ENCODE data around the gene TEDC2. TPM values are rescaled to one million over a fixed set of nuclear protein-coding genes. Genes with fewer than 3 reads are reported as not detected.
"Not testable (repeated sequence)": the region's sequence is repeated elsewhere in the genome, so short reads cannot be mapped to it uniquely, and the experiment has no call there.

The TEDC2 gene
- total and polyA plus RNA-seq, 5 donors from 2014 or later = 0.41 to 1.4 (median 0.67) TPM; not detected in 2

- H3K27ac ChIP-seq (ENCODE audit: insufficient read depth, low read length, poor library complexity, severe bottlenecking) = no peak overlapping the region
- peaks cover 4 to 23% (median 13%) of the 10 kb centered on the region in 4 donors for H3K4me1 Mint-ChIP-seq
- no peak overlapping the region for H3K27ac Mint-ChIP-seq
- H3K9me3 ChIP-seq (ENCODE audit: control insufficient read depth in 2 of 2, low read length in 2 of 2) = no peaks in the 10 kb centered on the region
- H3K4me3 ChIP-seq (ENCODE audit: low read depth, low read length) = no peak overlapping the region
- H3K36me3 Mint-ChIP-seq = peaks cover 6% of the 10 kb centered on the region
- ATAC-seq (ENCODE audit: low read depth in 2 of 2) = no peak
- peak overlapping the region in 1 of 4 donors; percentile 51 for H3K4me3 Mint-ChIP-seq
- no peak for DNase-seq
- H3K27me3 ChIP-seq (ENCODE audit: control insufficient read depth, insufficient read depth, low read length) = no peaks in the 10 kb centered on the region
- H3K4me1 ChIP-seq (ENCODE audit: control insufficient read depth, insufficient read depth, low read length, poor library complexity, severe bottlenecking) = peaks cover 20% of the 10 kb centered on the region
- no peaks in the 10 kb centered on the region for H3K27me3 Mint-ChIP-seq
- H3K9me3 Mint-ChIP-seq = peaks cover 0 to 1% (median 0%) of the 10 kb centered on the region in 7 donors
- peaks cover 6% of the 10 kb centered on the region for H3K36me3 ChIP-seq (ENCODE audit: control insufficient read depth, insufficient read depth, low read length)
Measured at GRCh38 chr16:2432286-2432685, 27.6 kb upstream of the TEDC2 start.

- Histone ChIP-seq H3K27ac (ENCODE audit: insufficient read depth, low read length, poor library complexity, severe bottlenecking) (no peak overlapping the region), H3K36me3 (ENCODE audit: control insufficient read depth, insufficient read depth, low read length) (peaks cover 6% of the 10 kb centered on the region), H3K9me3 (ENCODE audit: control insufficient read depth in 2 of 2, low read length in 2 of 2) (no peaks in the 10 kb centered on the region), H3K27me3 (ENCODE audit: control insufficient read depth, insufficient read depth, low read length) (no peaks in the 10 kb centered on the region), H3K4me3 (ENCODE audit: low read depth, low read length) (no peak overlapping the region), H3K4me1 (ENCODE audit: control insufficient read depth, insufficient read depth, low read length, poor library complexity, severe bottlenecking) (peaks cover 20% of the 10 kb centered on the region)
- H3K27ac Mint-ChIP-seq = no peak overlapping the region
- DNase-seq = no peak
- H3K9me3 Mint-ChIP-seq = peaks cover 0 to 1% (median 0%) of the 10 kb centered on the region in 7 donors
- H3K4me1 Mint-ChIP-seq = peaks cover 4 to 20% (median 11%) of the 10 kb centered on the region in 4 donors
- peak overlapping the region in 1 of 4 donors; percentile 8 for H3K4me3 Mint-ChIP-seq
- H3K36me3 Mint-ChIP-seq = peaks cover 6% of the 10 kb centered on the region
- H3K27me3 Mint-ChIP-seq = no peaks in the 10 kb centered on the region
- ATAC-seq (ENCODE audit: low read depth in 2 of 2) = no peak
Measured at GRCh38 chr16:2432801-2433505, 27.0 kb upstream of the TEDC2 start.

GRCh38 chr16:2435236-2435635, 24.7 kb upstream of the TEDC2 start:
- not testable (repeated sequence) for H3K4me3 Mint-ChIP-seq; H3K27me3 ChIP-seq (ENCODE audit: control insufficient read depth, insufficient read depth, low read length); H3K36me3 ChIP-seq (ENCODE audit: control insufficient read depth, insufficient read depth, low read length); ATAC-seq (ENCODE audit: low read depth in 2 of 2); H3K27ac Mint-ChIP-seq; H3K9me3 Mint-ChIP-seq; DNase-seq; H3K27ac ChIP-seq (ENCODE audit: insufficient read depth, low read length, poor library complexity, severe bottlenecking); H3K27me3 Mint-ChIP-seq; H3K9me3 ChIP-seq (ENCODE audit: control insufficient read depth in 2 of 2, low read length in 2 of 2); H3K4me3 ChIP-seq (ENCODE audit: low read depth, low read length); H3K4me1 ChIP-seq (ENCODE audit: control insufficient read depth, insufficient read depth, low read length, poor library complexity, severe bottlenecking)
- Mint-ChIP-seq H3K36me3 (peaks cover 12% of the 10 kb centered on the region), H3K4me1 (peaks cover 0 to 23% (median 11%) of the 10 kb centered on the region in 4 donors)

GRCh38 chr16:2436110-2436509, 23.8 kb upstream of the TEDC2 start:
- H3K4me1 Mint-ChIP-seq = peaks cover 0 to 18% (median 5%) of the 10 kb centered on the region in 4 donors
- H3K27ac Mint-ChIP-seq = no peak overlapping the region
- H3K4me1 ChIP-seq (ENCODE audit: control insufficient read depth, insufficient read depth, low read length, poor library complexity, severe bottlenecking) = peaks cover 5% of the 10 kb centered on the region
- H3K9me3 Mint-ChIP-seq = no peaks in the 10 kb centered on the region
- peaks cover 12% of the 10 kb centered on the region for H3K36me3 Mint-ChIP-seq
- peaks cover 6% of the 10 kb centered on the region for H3K36me3 ChIP-seq (ENCODE audit: control insufficient read depth, insufficient read depth, low read length)
- H3K27me3 Mint-ChIP-seq = no peaks in the 10 kb centered on the region
- no peaks in the 10 kb centered on the region for H3K27me3 ChIP-seq (ENCODE audit: control insufficient read depth, insufficient read depth, low read length)
- no peak overlapping the region for H3K4me3 Mint-ChIP-seq
- no peak overlapping the region for H3K27ac ChIP-seq (ENCODE audit: insufficient read depth, low read length, poor library complexity, severe bottlenecking)
- DNase-seq (no peak), ATAC-seq (ENCODE audit: low read depth in 2 of 2) (no peak)
- H3K4me3 ChIP-seq (ENCODE audit: low read depth, low read length) = no peak overlapping the region
- H3K9me3 ChIP-seq (ENCODE audit: control insufficient read depth in 2 of 2, low read length in 2 of 2) = no peaks in the 10 kb centered on the region

GRCh38 chr16:2437032-2437790, 22.7 kb upstream of the TEDC2 start:
- Histone ChIP-seq H3K27ac (ENCODE audit: insufficient read depth, low read length, poor library complexity, severe bottlenecking) (no peak overlapping the region), H3K36me3 (ENCODE audit: control insufficient read depth, insufficient read depth, low read length) (peaks cover 6% of the 10 kb centered on the region), H3K4me3 (ENCODE audit: low read depth, low read length) (no peak overlapping the region), H3K9me3 (ENCODE audit: control insufficient read depth in 2 of 2, low read length in 2 of 2) (no peaks in the 10 kb centered on the region), H3K4me1 (ENCODE audit: control insufficient read depth, insufficient read depth, low read length, poor library complexity, severe bottlenecking) (peaks cover 5% of the 10 kb centered on the region), H3K27me3 (ENCODE audit: control insufficient read depth, insufficient read depth, low read length) (no peaks in the 10 kb centered on the region)
- ATAC-seq (ENCODE audit: low read depth in 2 of 2) = no peak
- peak overlapping the region in 1 of 4 donors; percentile 50 for H3K4me3 Mint-ChIP-seq
- H3K36me3 Mint-ChIP-seq = peaks cover 12% of the 10 kb centered on the region
- H3K27me3 Mint-ChIP-seq = no peaks in the 10 kb centered on the region
- peak overlapping the region in 1 of 3 donors; percentile 38 for H3K27ac Mint-ChIP-seq
- DNase-seq = no peak
- peaks cover 0 to 18% (median 5%) of the 10 kb centered on the region in 4 donors for H3K4me1 Mint-ChIP-seq
- H3K9me3 Mint-ChIP-seq = no peaks in the 10 kb centered on the region

GRCh38 chr16:2438121-2438520, 21.8 kb upstream of the TEDC2 start:
- H3K27me3 ChIP-seq (ENCODE audit: control insufficient read depth, insufficient read depth, low read length) = no peaks in the 10 kb centered on the region
- Mint-ChIP-seq H3K4me3 (no peak overlapping the region), H3K27ac (no peak overlapping the region), H3K36me3 (peaks cover 10% of the 10 kb centered on the region), H3K27me3 (no peaks in the 10 kb centered on the region), H3K4me1 (peaks cover 0 to 16% (median 5%) of the 10 kb centered on the region in 4 donors), H3K9me3 (no peaks in the 10 kb centered on the region)
- ATAC-seq (ENCODE audit: low read depth in 2 of 2) = no peak
- H3K4me3 ChIP-seq (ENCODE audit: low read depth, low read length) = no peak overlapping the region
- H3K36me3 ChIP-seq (ENCODE audit: control insufficient read depth, insufficient read depth, low read length) = peaks cover under 1% of the 10 kb centered on the region
- no peak for DNase-seq
- no peak overlapping the region for H3K27ac ChIP-seq (ENCODE audit: insufficient read depth, low read length, poor library complexity, severe bottlenecking)
- no peaks in the 10 kb centered on the region for H3K9me3 ChIP-seq (ENCODE audit: control insufficient read depth in 2 of 2, low read length in 2 of 2)
- peaks cover 5% of the 10 kb centered on the region for H3K4me1 ChIP-seq (ENCODE audit: control insufficient read depth, insufficient read depth, low read length, poor library complexity, severe bottlenecking)

GRCh38 chr16:2439598-2439997, 20.3 kb upstream of the TEDC2 start:
- no peak for DNase-seq
- Mint-ChIP-seq H3K4me3 (no peak overlapping the region), H3K27me3 (no peaks in the 10 kb centered on the region), H3K9me3 (no peaks in the 10 kb centered on the region), H3K4me1 (peaks cover 0 to 14% (median 5%) of the 10 kb centered on the region in 4 donors), H3K27ac (peak overlapping the region; percentile 56 to 83 (median 59)), H3K36me3 (peaks cover 8% of the 10 kb centered on the region)
- Histone ChIP-seq H3K9me3 (ENCODE audit: control insufficient read depth in 2 of 2, low read length in 2 of 2) (no peaks in the 10 kb centered on the region), H3K27me3 (ENCODE audit: control insufficient read depth, insufficient read depth, low read length) (no peaks in the 10 kb centered on the region), H3K36me3 (ENCODE audit: control insufficient read depth, insufficient read depth, low read length) (no peaks in the 10 kb centered on the region), H3K4me1 (ENCODE audit: control insufficient read depth, insufficient read depth, low read length, poor library complexity, severe bottlenecking) (peaks cover 5% of the 10 kb centered on the region), H3K4me3 (ENCODE audit: low read depth, low read length) (no peak overlapping the region), H3K27ac (ENCODE audit: insufficient read depth, low read length, poor library complexity, severe bottlenecking) (no peak overlapping the region)
- ATAC-seq (ENCODE audit: low read depth in 2 of 2) = no peak
